ENCODE data around the gene GMIP. TPM values are rescaled to one million over a fixed set of nuclear protein-coding genes. Genes with fewer than 3 reads are reported as not detected.

The GMIP gene
- total and polyA plus RNA-seq, 9 donors = 3.3 to 6.9 (median 4.4) TPM

DNA sequence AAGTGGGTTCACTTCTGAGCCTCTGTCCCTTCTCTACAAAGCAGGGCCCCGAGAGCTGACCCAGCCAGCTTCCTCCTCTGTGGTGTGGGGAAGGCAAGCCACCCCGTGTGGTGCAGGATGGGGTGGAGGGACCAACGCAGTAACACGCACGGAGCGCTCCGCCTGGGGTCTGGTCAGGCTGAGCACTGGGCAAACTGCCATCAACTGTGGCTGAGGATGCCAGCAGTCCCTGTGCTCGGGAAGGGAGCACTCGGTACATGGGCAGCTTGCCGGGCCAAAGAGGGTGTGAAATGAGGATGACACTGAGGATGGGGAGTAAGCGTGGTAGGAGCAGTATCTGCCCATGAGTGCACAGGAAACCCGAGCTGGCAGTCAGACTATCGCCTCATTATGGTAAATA is 7.6 kb upstream of the GMIP start:
- Histone ChIP-seq H3K4me1 (ENCODE audit: insufficient read depth) (no peaks in the 10 kb centered on the region), H3K27me3 (no peaks in the 10 kb centered on the region), H3K9me3 (no peaks in the 10 kb centered on the region), H3K36me3 (no peaks in the 10 kb centered on the region), H3K27ac (no peak overlapping the region), H3K4me3 (no peak overlapping the region)
- DNase-seq = no peak
- intact Hi-C loops (cut with DNase I) = no loop called here
- TF ChIP-seq CTCF (IDR thresholded peaks at IDR 0.05) (no peak), POLR2A (IDR thresholded peaks at IDR 0.05) (no peak), EP300 (IDR thresholded peaks at IDR 0.05) (no peak)
- WGBS, 3 donors = 57 to 70% (median 58%) methylated on average over 13 of the region's 13 CpGs

GRCh38 chr19:19650331-19650730 is 6.9 kb upstream of the GMIP start:
- Histone ChIP-seq H3K9me3 (no peaks in the 10 kb centered on the region), H3K4me3 (no peak overlapping the region), H3K27ac (no peak overlapping the region), H3K4me1 (ENCODE audit: insufficient read depth) (no peaks in the 10 kb centered on the region), H3K27me3 (no peaks in the 10 kb centered on the region), H3K36me3 (no peaks in the 10 kb centered on the region)
- intact Hi-C loops (cut with DNase I) = no loop called here
- no peak for DNase-seq
- no peak for TF ChIP-seq POLR2A (IDR thresholded peaks at IDR 0.05)
- no peak for TF ChIP-seq EP300 (IDR thresholded peaks at IDR 0.05)
- WGBS, 3 donors = 87 to 95% (median 94%) methylated on average over 9 of the region's 9 CpGs

DNA sequence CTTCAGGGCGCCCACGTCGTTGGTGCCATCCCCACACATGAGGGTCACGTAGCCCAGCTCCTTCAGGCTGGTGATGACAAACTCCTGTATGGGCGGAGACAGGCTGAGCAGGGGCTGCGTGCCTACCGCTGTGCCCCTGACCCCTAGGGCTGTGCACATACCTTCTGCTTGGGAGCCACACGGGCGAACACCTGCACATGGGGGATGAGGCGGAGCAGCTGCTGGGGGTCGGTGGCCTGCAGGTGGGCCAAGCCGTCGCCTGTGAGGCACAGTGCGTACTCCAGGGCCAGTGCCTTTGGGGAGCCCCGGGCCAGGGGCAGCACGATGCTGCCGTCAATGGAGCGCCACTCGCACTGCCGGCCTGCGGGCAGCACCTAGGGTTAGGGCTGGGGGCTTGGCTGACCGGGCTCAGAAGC is 6.1 kb upstream of the GMIP start:
- WGBS, 3 donors = 85 to 89% (median 89%) methylated on average over 13 to 22 of the region's 22 CpGs
- intact Hi-C loops (cut with DNase I) = no loop called here
- Histone ChIP-seq H3K9me3 (no peaks in the 10 kb centered on the region), H3K4me1 (ENCODE audit: insufficient read depth) (no peaks in the 10 kb centered on the region), H3K27ac (no peak overlapping the region), H3K36me3 (no peaks in the 10 kb centered on the region), H3K4me3 (no peak overlapping the region), H3K27me3 (no peaks in the 10 kb centered on the region)
- no peak for DNase-seq
- TF ChIP-seq POLR2A (IDR thresholded peaks at IDR 0.05) (no peak), CTCF (IDR thresholded peaks at IDR 0.05) (no peak), EP300 (IDR thresholded peaks at IDR 0.05) (no peak)

- DNase-seq = no peak
- no peak overlapping the region for H3K27ac ChIP-seq
- no peaks in the 10 kb centered on the region for H3K4me1 ChIP-seq (ENCODE audit: insufficient read depth)
- intact Hi-C loops (cut with DNase I) = no loop called here
- TF ChIP-seq EP300 (IDR thresholded peaks at IDR 0.05) (no peak), POLR2A (IDR thresholded peaks at IDR 0.05) (no peak), CTCF (IDR thresholded peaks at IDR 0.05) (no peak)
- H3K36me3 ChIP-seq = no peaks in the 10 kb centered on the region
- H3K4me3 ChIP-seq = no peak overlapping the region
- H3K27me3 ChIP-seq = no peaks in the 10 kb centered on the region
- H3K9me3 ChIP-seq = no peaks in the 10 kb centered on the region
- WGBS, 3 donors = 83 to 89% (median 83%) methylated on average over 6 of the region's 6 CpGs
These were observed 5.7 kb upstream of the GMIP start for GRCh38 chr19:19649155-19649554.

- Histone ChIP-seq H3K4me3 (no peak overlapping the region), H3K4me1 (ENCODE audit: insufficient read depth) (no peaks in the 10 kb centered on the region), H3K27ac (no peak overlapping the region), H3K36me3 (no peaks in the 10 kb centered on the region), H3K27me3 (no peaks in the 10 kb centered on the region), H3K9me3 (no peaks in the 10 kb centered on the region)
- intact Hi-C loops (cut with DNase I) = loop anchor here in 1 of 4 donors (2.0 kb wide), 1 partner anchor 116 kb away; no protein-coding TSS in a partner anchor
- DNase-seq = no peak
- 86 to 89% (median 88%) methylated on average over 23 to 29 of the region's 29 CpGs for WGBS, 3 donors
- TF ChIP-seq POLR2A (IDR thresholded peaks at IDR 0.05) = no peak
- no peak for TF ChIP-seq EP300 (IDR thresholded peaks at IDR 0.05)
- no peak for TF ChIP-seq CTCF (IDR thresholded peaks at IDR 0.05)
These were observed 3.8 kb upstream of the GMIP start for GRCh38 chr19:19647037-19647835.
